ENCODE data around the gene SIRT7. TPM values are rescaled to one million over a fixed set of nuclear protein-coding genes. Genes with fewer than 3 reads are reported as not detected.
"Not testable (repeated sequence)": the region's sequence is repeated elsewhere in the genome, so short reads cannot be mapped to it uniquely, and the experiment has no call there.

SIRT7 gene
- polyA plus RNA-seq, 3 donors = 11.0 to 21.1 (median 14.1) TPM

DNA sequence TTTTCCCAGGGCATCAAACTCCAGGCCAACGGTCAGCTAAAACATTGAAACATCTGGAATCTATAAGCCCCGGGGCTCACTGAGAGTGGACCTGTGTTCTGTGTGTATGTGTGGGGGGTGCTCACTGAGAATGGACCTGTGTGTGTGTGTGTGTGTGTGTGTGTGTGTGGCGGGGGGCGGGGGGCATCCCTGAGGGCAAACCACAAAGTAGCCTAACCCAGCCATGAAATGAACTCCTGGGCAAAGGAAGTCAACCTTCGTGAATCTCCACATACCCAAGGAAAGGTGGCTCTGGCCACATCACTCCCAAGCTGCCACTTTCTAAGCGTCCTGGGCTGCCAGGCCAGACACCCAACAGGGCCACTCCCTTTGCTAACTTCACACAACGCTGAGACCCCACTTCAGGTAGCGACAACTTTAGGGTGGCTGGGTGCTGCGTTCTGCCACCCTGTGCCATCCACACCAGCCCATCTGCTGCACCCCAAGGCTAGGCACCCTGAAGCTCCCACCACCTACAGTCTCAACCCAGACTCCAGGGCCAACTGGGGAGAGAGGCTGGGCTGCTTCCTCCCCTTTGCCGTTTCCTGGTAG, 8.0 kb upstream of the SIRT7 start:
- no peak for DNase-seq (ENCODE audit: extremely low read depth in 1 of 11, low read depth in 9 of 11, low spot score in 4 of 11)

DNA sequence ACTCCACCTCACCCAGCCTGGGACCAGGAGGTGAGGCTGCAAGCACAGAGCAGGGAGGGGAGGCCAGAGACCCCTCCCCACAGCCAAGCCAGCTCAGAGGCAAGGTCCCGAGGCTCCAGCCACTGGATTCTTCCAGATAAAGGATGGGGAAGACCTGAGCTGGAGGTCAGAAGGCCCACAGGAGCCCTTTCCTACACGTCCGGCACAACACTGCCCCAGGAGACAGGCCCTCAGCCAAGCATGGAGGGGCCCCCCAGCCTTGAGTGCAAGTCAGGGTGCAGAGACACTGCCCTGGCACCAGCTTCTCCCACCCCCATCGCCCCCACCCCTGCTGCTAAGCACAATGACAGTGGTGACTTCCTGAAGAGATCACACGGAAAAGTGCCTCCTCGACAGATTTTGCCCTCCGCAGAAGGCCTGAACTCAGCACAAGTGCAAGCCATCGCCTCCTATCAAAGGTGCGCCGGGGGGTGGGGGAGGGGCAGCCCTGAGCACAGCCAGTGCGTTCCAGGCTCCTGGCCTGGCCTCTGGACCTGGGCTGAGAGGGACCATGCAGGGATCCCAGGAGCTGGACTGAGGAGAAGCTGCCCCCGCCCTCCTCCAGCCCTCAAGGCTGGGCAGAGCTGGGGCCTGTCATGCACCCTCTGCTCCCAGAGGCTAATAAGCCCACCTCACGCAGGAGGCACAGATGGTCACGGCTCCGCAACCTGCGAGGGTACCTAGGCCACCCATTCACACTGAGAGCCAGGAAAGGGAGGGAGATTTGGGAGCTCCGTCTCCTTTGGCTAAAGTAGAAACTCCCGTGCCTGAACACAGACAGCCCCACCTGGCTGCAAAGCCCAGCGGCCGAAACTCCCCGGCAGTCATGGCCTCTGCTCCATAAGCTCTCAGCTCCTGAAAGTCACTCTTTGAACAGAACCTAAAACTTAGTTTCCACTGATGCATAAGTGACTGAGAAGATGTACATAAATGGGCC, 6.9 kb upstream of the SIRT7 start:
- no peak for DNase-seq (ENCODE audit: extremely low read depth in 1 of 11, low read depth in 9 of 11, low spot score in 4 of 11)

DNA sequence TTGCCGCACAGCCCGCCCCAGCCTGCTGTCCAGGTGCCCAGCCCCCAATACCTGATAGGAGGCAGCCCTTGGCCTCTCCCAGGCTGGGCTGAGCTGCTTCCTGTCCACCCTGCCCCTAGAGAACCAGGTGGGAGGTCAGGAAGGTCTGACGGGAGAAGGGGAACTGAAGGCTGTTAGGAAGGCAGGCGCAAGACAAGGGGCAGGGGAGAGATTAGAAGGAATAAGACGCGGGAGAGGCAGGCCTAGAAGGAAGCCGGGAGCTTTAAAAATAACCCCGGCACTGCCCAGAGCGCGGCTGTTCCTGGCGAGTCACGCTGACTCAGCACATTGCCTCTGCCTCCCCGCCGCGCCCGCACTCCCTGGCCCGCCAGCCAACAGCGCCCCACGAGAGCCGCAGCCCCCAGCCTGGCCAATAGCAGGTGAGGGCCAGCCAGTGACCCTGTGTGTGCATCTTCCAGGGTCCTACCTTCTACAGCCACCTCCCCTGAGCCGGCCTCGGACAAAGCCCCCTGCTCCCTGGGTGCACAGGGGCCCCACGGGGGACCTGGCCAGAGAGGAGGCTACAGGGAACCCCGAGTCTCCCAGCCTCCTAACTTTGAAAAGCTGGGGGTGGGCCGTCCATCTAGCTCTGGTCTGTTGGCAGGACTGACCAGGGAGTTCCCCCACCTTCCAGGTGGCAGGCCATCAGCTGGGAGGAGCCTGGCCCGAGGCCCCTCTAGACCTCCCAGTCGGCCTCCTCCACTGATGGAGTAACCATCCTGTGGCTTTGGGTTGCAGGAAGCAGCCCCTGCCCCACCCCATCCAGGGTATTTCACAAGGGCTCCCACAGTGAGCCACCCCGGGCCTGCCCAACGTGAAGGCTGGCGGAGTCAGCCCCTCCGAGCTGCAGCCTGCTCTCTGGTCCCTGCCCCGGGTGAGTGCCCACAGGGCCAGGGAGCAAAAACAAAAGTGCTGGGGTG, 5.6 kb upstream of the SIRT7 start:
- peak in 1 of 11 donors; percentile 63 for DNase-seq (ENCODE audit: extremely low read depth in 1 of 11, low read depth in 9 of 11, low spot score in 4 of 11)

DNA sequence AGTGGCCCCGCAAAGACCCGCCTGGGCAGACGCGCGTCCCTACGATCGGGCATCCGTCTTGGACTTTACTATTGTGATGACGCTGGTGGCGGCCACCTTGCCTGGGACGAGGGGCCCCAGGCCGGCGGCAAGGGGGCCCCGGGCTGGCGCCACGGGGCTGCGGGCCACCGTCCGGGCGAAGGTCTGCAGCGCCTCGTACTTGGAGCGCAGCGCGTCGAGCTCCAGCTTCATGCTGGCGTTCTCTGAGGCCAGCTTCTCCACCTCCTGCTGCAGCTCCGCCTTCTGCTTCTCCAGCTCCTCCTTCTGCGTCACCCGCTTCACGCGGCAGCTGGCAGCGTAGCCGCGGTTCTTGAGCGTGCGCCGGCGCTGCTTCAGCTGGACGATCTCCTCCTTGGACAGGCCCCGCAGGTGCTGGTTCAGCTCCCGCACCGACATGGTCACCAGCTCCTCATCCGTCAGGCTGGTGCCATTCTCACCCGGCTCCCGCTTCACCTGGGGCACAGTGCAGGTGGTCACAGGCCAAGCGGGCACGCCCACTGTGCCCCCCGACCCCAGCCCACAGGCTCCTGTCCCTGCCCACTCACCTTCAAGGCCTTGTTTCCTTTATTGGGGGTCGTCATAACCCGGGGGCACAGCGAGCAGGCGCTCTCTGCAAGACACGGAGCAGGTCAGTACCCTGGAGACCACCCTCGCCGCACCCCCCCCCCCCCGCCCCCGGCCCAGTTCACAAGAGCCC, 4.8 kb upstream of the SIRT7 start:
- no peak for DNase-seq (ENCODE audit: extremely low read depth in 1 of 11, low read depth in 9 of 11, low spot score in 4 of 11)

DNA sequence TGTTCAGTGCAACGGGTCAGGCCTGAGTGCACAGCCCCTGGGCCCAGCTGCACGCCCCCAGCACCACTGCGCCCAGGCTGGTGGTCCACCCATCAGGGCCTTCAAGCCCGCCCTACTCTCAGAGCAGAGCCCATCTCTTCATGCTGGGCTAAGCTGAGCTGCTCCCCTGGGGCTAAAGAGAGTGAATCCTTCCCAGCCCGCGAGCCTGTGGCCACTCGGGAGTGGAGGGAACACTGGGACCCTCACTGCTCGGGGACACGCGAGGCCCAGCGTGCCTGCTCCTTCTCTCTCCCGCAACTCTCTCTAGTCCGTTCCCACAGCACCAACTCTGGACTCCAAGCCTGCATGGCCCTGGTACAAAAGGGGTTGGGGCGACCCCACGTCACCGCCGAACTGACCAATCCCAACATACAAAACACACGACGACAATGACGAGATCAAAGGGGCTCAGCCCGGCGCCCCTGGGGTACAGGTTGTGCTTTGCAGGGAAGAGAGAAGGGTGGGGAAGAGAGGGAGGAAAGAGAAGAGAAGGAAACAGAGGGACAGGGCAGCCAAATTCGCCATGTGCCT, 4.1 kb upstream of the SIRT7 start:
- no peak for DNase-seq (ENCODE audit: extremely low read depth in 1 of 11, low read depth in 9 of 11, low spot score in 4 of 11)

DNA sequence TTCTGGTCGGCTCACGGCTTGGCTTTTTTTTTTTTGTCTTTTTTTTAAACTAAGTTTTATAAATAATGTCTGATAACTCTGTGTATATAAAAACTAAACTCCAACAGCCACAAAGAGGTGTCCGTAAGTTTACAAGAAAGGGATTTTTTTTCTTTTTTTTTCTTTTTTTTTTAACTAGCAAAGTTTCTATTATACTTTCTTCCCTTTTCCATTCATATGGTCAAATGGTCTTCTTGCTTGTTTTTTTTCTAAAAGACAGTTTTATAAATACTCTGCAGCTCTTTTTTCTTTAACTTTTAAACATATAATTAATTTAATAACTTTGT, 3.5 kb upstream of the SIRT7 start:
- no peak for DNase-seq (ENCODE audit: extremely low read depth in 1 of 11, low read depth in 9 of 11, low spot score in 4 of 11)

DNA sequence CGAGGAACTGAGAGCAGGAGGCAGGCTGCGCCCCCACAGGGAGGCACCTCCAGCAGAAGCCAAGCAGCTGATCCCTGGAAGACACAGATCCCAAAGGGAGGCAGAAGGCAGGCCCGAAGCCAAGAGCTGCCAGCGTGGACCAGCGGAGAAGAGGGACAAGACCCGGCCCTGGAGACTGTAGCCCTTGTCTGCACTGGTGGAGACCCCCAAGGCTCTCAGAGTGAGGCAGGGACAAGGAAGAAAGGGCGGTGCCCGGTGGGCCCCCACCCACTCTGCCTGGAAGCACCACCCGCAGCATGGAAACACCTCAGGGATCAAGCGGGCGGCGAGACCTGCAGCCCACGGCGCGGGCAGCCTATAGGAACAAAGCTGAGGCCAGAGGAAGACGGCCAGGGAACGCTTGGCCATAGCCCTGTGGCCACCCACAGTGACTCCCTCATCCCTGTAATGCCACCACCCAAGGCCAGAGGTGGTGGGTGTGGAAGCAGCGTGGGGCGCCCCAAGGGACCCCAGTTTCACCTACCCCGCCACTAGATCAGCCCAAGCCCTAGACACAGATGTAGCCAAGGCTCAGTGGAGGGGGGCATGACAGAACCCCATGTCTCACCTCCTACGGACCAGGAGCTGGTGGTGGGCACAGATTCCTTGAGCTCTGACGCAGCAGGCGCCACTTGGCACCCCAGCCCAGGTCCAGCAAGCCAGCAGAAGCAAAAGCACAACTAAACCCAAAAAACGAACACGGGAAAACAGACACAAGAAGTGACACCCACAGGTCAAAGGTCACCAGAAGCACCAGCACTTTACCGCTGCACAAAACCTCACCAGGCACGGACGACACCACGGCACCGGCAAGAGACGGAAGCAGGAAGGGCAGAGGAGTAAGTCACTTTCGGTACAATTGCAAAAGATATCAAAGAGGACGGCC, 2.9 kb upstream of the SIRT7 start:
- DNase-seq (ENCODE audit: extremely low read depth in 1 of 11, low read depth in 9 of 11, low spot score in 4 of 11) = no peak

DNA sequence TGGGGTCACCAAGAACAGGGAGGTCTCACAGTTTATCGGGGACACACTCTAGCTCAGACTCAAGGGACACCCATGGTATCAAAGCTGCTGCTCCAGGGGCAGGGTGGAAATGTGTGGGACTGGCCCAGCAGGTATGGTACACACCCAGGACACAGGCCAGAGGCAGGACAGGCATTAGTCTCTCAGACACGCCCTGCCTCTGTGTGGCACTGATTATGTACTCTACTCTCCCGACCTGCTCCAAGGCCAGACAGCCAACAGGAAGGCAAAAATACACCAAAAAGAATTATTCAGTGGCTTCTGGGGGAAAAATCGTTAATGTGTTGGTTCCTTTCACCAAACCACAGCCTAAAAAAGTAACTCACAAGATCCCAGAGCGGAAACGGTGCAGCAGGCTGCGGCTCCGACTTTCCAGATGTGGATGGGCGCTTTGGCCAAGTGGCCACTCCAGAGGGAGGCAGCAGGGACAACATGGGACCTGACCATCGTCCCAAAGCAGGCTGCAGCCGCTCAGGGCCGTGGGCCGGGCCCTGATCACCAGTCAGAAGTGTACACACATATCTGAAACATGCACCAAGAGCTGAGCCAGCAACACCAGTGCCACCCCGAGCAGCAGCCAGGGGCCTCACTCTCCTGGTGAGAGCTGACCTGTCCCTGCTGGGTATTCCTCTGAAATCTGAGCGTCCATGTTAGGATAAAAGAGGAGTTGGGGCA, 1.0 kb upstream of the SIRT7 start:
- DNase-seq (ENCODE audit: extremely low read depth in 1 of 11, low read depth in 9 of 11, low spot score in 4 of 11) = no peak

DNA sequence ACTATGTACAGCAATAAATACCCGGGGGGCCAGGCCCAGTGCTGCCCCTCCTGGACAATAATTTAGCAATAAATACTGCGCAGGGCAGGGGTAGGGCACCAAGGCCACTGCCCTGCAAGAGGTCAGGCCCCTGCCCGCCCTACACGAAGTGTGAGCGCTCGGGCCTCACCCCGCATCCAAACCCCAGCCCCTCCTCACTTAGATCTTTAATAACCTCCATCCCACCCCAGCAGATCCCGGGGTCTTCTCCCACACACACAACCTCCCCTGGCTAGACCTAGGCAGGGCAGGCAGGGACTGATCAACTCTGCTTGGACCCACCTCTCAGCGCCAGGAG, 325 bp upstream of the SIRT7 start:
- not testable (repeated sequence) for DNase-seq (ENCODE audit: extremely low read depth in 1 of 11, low read depth in 9 of 11, low spot score in 4 of 11)

DNA sequence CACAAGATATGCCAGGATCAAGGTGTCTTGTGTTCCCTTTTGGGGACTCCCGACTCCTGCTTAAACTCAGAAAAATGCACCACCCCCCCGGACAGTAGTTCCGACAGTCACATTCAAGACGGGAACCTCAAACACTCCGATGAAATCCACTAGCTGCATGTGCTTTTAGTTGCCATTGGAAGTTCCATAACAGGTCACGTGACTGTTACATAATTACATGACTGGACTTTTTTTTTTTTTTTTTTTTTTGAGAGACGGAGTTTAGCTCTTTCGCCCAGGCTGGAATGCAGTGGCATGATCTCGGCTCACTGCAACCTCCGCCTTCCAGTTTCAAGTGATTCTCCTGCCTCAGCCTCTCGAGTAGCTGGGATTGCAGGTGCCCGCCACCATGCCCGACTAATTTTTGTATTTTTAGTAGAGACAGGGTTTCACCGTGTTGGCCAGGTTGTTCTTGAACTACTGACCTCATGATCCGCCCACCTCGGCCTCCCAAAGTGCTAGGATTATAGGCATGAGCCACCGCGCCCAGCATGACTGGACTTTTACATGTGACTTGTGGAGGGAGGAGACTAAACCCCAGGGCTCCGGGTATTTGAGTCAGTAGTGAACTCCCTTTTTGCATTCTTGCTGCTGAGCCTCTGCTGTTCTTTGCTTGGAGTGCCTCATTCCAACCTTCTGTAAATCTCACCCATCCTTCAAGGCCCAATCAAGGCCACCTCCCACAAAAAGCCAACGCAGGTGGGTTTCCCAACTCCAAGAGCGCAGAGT, 1.6 kb downstream of the SIRT7 start:
- no peak for DNase-seq (ENCODE audit: extremely low read depth in 1 of 11, low read depth in 9 of 11, low spot score in 4 of 11)

DNA sequence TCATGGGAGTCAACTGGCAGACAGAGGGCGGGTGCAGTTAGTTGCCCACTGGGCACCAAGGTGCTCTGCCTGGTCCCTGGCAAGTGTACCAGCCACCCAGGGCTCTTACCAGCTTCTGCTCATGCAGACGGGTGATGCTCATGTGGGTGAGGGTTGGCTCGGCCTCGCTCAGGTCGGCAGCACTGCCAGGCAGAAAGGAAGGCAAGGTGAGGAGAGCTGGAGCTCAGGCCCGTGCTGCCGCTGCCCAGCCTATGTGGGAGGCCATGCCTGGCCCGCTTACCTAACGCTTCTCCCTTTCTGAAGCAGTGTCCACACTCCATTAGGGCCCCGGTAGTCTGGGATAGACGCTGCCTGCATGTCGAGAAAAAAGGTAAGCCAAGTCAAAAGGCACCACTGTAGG, 2.6 kb downstream of the SIRT7 start:
- DNase-seq (ENCODE audit: extremely low read depth in 1 of 11, low read depth in 9 of 11, low spot score in 4 of 11) = no peak

DNA sequence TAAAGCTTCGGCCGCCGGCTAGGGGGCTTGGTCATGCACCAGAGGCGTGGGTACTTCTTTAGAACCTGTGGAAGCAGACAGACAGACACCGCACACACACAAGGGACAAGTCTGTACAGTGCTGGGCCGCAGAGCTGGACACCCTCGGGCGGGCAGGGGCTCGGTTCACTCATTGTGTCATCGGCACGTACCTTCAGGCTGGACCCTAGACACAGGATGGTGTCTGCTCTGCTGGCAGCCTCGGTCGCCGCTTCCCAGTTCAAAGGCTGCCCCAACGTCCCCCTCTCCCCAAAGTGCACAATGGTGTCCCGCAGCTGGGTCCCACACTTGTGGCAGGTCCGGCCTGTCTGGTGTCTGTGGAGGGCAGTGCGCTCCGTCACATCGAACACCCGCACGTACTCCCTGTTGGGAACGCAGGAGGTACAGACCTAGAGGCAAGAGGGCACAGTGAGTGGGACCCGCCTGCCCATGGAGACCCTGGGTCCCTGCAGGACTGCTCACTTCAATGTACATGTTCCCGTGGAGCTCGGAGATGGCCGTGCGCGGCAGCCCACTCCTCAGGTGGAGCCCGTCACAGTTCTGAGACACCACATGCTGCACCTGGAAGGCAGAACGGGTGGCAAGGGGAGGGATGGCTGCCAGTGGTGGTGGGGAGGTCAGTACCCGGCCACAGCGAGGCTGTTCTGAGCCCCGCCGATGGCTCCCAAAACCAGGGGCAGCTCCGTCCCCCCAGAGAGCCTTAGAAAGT, 3.7 kb downstream of the SIRT7 start:
- DNase-seq (ENCODE audit: extremely low read depth in 1 of 11, low read depth in 9 of 11, low spot score in 4 of 11) = no peak

DNA sequence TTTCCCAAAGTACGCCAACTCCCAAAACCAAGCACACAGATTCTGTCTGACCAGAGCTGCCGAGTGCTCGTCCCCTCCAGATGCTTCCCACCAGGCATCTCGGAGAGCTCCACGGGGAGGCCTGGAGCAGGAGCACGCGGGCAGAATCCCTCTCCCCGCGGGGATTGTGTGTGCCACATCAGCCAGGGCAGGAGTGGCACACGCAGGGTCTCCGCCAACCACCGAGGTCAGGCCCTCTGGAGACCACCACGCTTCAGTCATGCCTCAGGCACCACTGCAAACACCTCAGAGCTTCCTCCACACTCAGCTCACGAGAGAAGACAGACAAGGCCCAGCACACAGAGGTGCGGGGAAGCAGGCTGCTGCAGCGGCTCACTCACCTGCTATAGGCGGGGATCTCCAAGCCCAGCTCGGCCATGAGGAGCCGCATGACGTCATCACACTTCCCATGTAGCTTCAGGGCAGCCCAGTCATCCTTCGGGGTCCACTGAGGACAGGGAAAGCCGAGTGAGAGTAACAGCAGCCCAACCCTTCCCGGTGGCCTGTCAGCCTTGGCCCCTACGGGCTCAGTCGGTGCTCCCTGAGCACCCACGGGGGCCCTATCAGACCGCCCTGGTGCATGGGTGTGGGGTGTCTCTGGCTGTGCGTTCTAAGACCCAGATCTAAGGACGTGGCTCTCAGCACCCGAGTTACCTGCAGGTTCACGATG, 4.4 kb downstream of the SIRT7 start:
- DNase-seq (ENCODE audit: extremely low read depth in 1 of 11, low read depth in 9 of 11, low spot score in 4 of 11) = no peak

DNA sequence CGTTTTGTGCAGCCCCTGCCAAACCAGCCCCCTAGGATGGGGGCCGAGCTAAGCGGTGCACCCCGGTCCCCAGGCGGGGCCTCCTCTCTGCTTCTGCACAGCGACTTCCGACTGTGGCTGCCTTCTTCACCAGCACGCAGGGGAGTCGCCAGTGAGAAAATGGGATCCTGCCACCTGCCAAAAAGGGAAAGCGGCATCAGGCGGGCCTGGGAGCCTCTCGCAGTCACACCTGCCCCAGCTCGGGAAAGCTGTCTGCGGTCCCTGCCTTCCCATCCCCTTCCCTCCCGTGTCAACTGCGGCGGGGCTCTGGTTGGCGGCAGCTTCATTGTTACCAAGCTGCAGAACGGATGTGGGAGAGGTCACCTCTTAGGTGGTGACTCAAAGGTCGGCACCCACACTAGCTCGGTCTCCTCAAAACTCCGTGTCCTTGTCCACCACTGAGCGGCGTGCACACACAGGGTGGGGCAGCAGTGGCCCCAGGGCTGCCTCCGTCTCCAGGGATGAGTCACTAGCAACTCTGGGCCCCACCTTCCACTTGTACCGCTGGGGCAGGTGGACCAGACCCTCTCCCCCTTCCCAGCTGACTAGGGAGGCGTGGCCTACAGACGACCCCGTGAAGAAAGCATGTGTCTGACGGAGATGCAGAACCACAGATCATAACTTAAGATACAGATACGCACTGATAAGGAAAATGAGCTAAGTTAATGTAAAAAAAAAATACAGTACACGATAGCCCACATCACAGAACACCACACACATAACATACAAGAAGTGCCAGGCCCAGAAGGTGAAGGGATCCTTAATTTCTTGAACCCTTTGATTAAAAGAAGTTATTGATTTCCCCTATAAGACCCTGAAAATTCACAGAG, 5.3 kb downstream of the SIRT7 start:
- no peak for DNase-seq (ENCODE audit: extremely low read depth in 1 of 11, low read depth in 9 of 11, low spot score in 4 of 11)
